BJ (cell line): ENCODE measurements around the gene EML6. TPM values are rescaled to one million over a fixed set of nuclear protein-coding genes. Genes with fewer than 3 reads are reported as not detected.

Experiments used
- CTCF ChIA-PET: fragments of 350-600 bp; formaldehyde crosslinking; extraction: SDS; loops from one replicate; lab custom pipeline; 2021; ENCODE audit warnings: antibody characterized with exemption, inconsistent platforms; lab: Yijun Ruan, JAX
- POLR2A ChIA-PET: fragments of 300-600 bp; sonication (Branson Sonifier 250); formaldehyde crosslinking; extraction: SDS; loops from one replicate; lab custom pipeline; 2021; ENCODE audit warnings: antibody characterized with exemption; lab: Charles Lee
- DNase-seq: peaks from one replicate; pipeline ENCODE4 v3.0.0-alpha.2; 2011; ENCODE audit warnings: low read depth
- H3K27me3 ChIP-seq: 2 replicates; pipeline ENCODE4 v1.6.0; 2011; ENCODE audit warnings: low read length; ENCODE audit not compliant: control insufficient read depth, insufficient read depth
- H3K36me3 ChIP-seq: 2 replicates; pipeline ENCODE4 v1.5.1; 2011; ENCODE audit warnings: low read length; ENCODE audit not compliant: control insufficient read depth, insufficient read depth
- H3K4me3 ChIP-seq: 2 replicates; pipeline ENCODE4 v1.5.1; 2011; ENCODE audit warnings: low read depth, mild to moderate bottlenecking, control low read depth, low read length
- polyA plus RNA-seq: library from polyadenylated mRNA; depleted of rRNA; stranded (reverse); fragments of >200 nt; gene quantifications from 2 replicates; pipeline ENCODE4 v1.2.3, GENCODE V29; 2011
- TF ChIP-seq, protein P1 (sequence below): IDR thresholded peaks from 2 replicates; pipeline ENCODE4 v1.5.1; 2011; ENCODE audit warnings: low read depth, mild to moderate bottlenecking, control low read depth, inconsistent platforms, low read length, moderate library complexity; ENCODE audit not compliant: insufficient read depth

Gene EML6
- polyA plus RNA-seq, 1 experiment, result 0.18 TPM

DNA sequence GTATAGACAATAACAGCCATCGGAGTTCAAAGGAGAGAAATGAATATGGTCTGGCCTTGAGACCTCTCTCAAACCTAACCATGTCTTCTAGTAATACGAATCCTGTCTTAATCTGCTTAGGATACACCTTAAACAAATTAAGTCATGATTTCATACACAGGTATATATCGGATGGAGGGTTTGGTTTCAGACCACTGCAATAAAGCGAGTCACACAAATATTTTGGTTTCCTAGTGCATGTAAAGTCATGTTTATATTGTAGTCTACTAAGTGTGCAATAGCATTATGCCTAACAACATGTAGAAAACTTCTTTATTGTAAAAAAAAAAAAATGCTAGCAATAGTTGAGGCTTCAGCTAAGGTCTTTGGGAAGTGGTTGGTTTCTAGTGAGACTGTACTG, 73.8 kb downstream of the EML6 start:
- H3K4me3 ChIP-seq, result no peak overlapping the region
- H3K27me3 ChIP-seq, result peaks cover 2% of the 10 kb centered on the region
- CTCF ChIA-PET, result interaction anchor here (0.5 to 1.8 kb wide), 3 partner anchors 15 to 41 kb away, joined by 3 to 5 read pairs (median 4); no protein-coding TSS in a partner anchor
- H3K36me3 ChIP-seq, result no peaks in the 10 kb centered on the region
- POLR2A ChIA-PET, result interaction anchor here (0.6 kb wide), 1 partner anchor 253 kb away, joined by 4 read pairs; the partner anchor contains the start of gene RTN4
- DNase-seq, result no peak
- TF ChIP-seq, protein P1, sequence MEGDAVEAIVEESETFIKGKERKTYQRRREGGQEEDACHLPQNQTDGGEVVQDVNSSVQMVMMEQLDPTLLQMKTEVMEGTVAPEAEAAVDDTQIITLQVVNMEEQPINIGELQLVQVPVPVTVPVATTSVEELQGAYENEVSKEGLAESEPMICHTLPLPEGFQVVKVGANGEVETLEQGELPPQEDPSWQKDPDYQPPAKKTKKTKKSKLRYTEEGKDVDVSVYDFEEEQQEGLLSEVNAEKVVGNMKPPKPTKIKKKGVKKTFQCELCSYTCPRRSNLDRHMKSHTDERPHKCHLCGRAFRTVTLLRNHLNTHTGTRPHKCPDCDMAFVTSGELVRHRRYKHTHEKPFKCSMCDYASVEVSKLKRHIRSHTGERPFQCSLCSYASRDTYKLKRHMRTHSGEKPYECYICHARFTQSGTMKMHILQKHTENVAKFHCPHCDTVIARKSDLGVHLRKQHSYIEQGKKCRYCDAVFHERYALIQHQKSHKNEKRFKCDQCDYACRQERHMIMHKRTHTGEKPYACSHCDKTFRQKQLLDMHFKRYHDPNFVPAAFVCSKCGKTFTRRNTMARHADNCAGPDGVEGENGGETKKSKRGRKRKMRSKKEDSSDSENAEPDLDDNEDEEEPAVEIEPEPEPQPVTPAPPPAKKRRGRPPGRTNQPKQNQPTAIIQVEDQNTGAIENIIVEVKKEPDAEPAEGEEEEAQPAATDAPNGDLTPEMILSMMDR, result no peak

DNA sequence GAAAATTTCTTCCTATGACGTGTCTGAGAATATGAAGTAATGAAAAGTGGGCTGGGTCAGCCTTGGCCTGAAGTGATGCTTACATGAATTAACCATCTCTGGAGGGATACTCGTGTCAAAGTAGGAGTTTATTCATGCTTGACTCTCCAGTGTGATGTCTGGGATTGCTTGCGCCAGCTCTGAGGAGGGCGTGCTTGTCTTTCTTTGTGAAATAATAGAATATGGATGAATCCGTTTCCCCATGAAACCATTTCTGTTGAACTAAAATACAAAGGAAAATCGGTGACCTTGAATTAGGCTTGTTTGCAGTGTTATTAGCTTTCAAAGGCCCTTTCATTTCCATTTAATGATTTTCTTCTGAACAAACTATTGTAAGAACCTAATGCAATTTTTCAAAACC, 77.9 kb downstream of the EML6 start:
- H3K4me3 ChIP-seq, result no peak overlapping the region
- peaks cover 2% of the 10 kb centered on the region; the same call in 1 of the 2 replicates for H3K27me3 ChIP-seq
- DNase-seq, result no peak
- no peaks in the 10 kb centered on the region for H3K36me3 ChIP-seq
- ChIA-PET CTCF (interaction anchor here (1.0 kb wide), 1 partner anchor 37 kb away, joined by 4 read pairs; no protein-coding TSS in a partner anchor), POLR2A (interaction anchor here (0.6 kb wide), 1 partner anchor 8 kb away, joined by 3 read pairs; no protein-coding TSS in a partner anchor)
- TF ChIP-seq, protein P1, result no peak

DNA sequence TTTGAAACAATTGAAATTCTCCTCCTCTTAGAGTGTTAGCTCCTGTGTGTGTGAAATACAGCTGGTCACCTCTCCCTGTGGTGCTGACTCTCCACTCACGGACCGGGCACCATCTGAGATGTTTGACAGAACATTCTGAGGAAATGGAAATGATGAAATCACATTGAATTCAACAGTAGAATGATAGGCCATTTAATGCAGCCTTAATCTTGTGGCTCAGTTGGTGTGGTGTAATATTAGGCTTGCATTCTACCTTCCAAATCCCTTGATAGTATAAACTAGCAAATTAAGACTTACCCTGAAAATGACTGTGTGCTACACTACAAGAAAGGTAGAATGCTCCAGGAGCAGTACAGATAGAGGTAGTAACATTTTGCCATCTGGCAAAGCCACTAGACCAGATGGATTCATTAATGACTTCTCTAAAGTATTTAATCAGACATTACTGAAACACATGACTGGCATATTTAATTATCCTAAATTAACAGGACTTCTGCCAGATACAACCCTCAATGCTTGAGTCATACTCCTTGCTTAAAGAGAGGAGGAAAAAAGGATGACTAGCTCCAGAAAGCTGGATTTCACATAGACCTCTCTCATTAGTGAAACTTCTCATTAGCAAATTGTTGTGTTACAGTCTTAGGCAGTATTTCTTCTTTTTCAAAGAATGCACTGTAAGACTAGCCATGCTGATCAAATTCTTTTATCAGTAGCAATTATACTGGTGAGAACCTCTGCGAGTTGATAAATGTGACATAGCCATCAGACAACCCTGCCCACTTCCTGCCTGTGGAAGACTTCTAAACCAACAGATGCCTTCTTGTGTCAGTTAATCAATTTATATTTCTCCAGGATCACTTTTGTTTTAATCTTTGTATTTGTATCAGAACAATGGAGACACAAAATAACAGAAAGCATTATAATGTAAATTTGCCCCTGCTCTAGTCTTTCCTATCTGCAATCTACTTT, 80.6 kb downstream of the EML6 start:
- ChIA-PET CTCF (interaction anchor here (1.0 kb wide), 1 partner anchor 12 kb away, joined by 3 read pairs; no protein-coding TSS in a partner anchor), POLR2A (no interaction called here)
- H3K27me3 ChIP-seq, result peaks cover 2% of the 10 kb centered on the region; the same call in 1 of the 2 replicates
- H3K36me3 ChIP-seq, result no peaks in the 10 kb centered on the region
- TF ChIP-seq, protein P1, result no peak
- DNase-seq, result no peak
- H3K4me3 ChIP-seq, result no peak overlapping the region

DNA sequence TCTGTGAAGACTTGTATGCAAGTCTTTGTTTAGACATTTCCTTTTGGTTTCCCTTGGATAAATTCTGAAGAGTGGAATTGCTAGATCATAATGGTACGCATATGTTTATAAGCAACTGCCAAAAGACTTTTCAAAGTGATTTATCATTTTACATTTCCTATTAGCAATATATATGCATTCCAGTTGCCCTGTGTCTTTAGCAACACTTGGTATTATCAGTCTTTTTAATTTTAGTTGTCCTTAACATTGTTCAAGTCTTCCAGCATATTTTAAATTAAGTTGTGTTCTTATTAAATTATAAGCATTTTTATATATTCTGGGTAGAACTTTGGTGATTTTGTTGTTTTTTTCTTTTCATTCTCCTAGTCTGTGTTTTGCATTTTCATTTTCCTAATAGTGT, 81.8 kb downstream of the EML6 start:
- CTCF ChIA-PET, result no interaction called here
- Histone ChIP-seq H3K36me3 (no peaks in the 10 kb centered on the region), H3K27me3 (peaks cover 2% of the 10 kb centered on the region; the same call in 1 of the 2 replicates), H3K4me3 (no peak overlapping the region)
- POLR2A ChIA-PET, result no interaction called here
- no peak for DNase-seq
- TF ChIP-seq, protein P1, result no peak

DNA sequence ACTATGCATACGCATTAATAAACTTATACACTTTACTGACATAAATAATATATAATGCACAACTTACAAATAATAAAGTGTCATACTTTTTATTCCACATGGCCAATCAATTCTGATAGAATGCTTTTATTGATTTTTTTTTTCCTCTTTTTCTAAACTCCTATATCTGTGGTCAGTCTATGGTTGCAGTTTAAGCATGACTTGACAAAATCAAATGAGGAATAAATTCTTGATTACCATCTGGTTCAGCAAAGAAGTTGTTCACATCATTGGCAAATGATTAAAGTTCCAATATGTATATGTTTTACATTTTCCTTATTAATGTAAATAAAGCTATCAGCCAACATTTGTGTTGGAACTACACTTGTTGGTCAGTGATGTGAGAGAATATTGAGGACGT, 83.5 kb downstream of the EML6 start:
- ChIA-PET POLR2A (no interaction called here), CTCF (no interaction called here)
- no peak for DNase-seq
- Histone ChIP-seq H3K4me3 (no peak overlapping the region), H3K36me3 (no peaks in the 10 kb centered on the region), H3K27me3 (0 out of 2 replicates have a peak, but pooled peaks cover 2% of the 10 kb centered on the region)
- TF ChIP-seq, protein P1, result no peak
